T-helper 2 cell treated with Interferon-gamma antibody and Interleukin-4, amounts not matched to agents 5 μg/mL and 100 μg/mL, for 36 hours (primary cell): ENCODE results near the gene CEP152.

Experiments
- DNase-seq: peaks from one replicate; pipeline ENCODE4 v3.0.0; 2021; ENCODE audit warnings: low spot score
- H3K27ac Mint-ChIP-seq: one replicate; pipeline ENCODE4 v1.8.0; 2021; ENCODE audit warnings: mild to moderate bottlenecking, mixed read lengths
- H3K27me3 Mint-ChIP-seq: one replicate; pipeline ENCODE4 v1.8.0; 2021; ENCODE audit warnings: low read depth, mixed read lengths
- H3K36me3 Mint-ChIP-seq: one replicate; pipeline ENCODE4 v1.8.0; 2021; ENCODE audit warnings: low read depth, mixed read lengths
- H3K4me1 Mint-ChIP-seq: one replicate; pipeline ENCODE4 v1.8.0; 2021; ENCODE audit warnings: low read depth, mixed read lengths
- H3K4me3 Mint-ChIP-seq: one replicate; pipeline ENCODE4 v1.8.0; 2022; ENCODE audit warnings: mild to moderate bottlenecking, moderate library complexity, mixed read lengths
- H3K9me3 Mint-ChIP-seq: one replicate; pipeline ENCODE4 v1.8.0; 2021; ENCODE audit warnings: mixed read lengths

The CEP152 gene

GRCh38 chr15:48828906-48829305 lies 18.0 kb upstream of the CEP152 start:
- no peak overlapping the region for H3K27ac Mint-ChIP-seq
- peaks cover 15% of the 10 kb centered on the region for H3K9me3 Mint-ChIP-seq
- H3K4me1 Mint-ChIP-seq = peaks cover 3% of the 10 kb centered on the region
- H3K27me3 Mint-ChIP-seq = peaks cover 4% of the 10 kb centered on the region
- H3K4me3 Mint-ChIP-seq = no peak overlapping the region
- peaks cover 5% of the 10 kb centered on the region for H3K36me3 Mint-ChIP-seq
- no peak for DNase-seq

- H3K9me3 Mint-ChIP-seq = peaks cover 11% of the 10 kb centered on the region
- H3K4me1 Mint-ChIP-seq = peaks cover 3% of the 10 kb centered on the region
- H3K36me3 Mint-ChIP-seq = peaks cover 5% of the 10 kb centered on the region
- no peak overlapping the region for H3K4me3 Mint-ChIP-seq
- no peak overlapping the region for H3K27ac Mint-ChIP-seq
- DNase-seq = no peak
- peaks cover 4% of the 10 kb centered on the region for H3K27me3 Mint-ChIP-seq
Observed at GRCh38 chr15:48828471-48828870, 17.6 kb upstream of the CEP152 start.

- no peak overlapping the region for H3K27ac Mint-ChIP-seq
- H3K4me1 Mint-ChIP-seq = peaks cover 3% of the 10 kb centered on the region
Observed at GRCh38 chr15:48825075-48825474, 14.2 kb upstream of the CEP152 start.

GRCh38 chr15:48823706-48824105 lies 12.8 kb upstream of the CEP152 start:
- Mint-ChIP-seq H3K4me1 (peaks cover 3% of the 10 kb centered on the region), H3K4me3 (no peak overlapping the region), H3K27me3 (peaks cover 10% of the 10 kb centered on the region), H3K36me3 (no peaks in the 10 kb centered on the region), H3K9me3 (no peaks in the 10 kb centered on the region), H3K27ac (no peak overlapping the region)
- no peak for DNase-seq

More at GRCh38 chr15:48825075-48825474, 14.2 kb upstream of the CEP152 start:
- H3K9me3 Mint-ChIP-seq = no peaks in the 10 kb centered on the region
- DNase-seq = no peak
- H3K36me3 Mint-ChIP-seq = no peaks in the 10 kb centered on the region
- peaks cover 11% of the 10 kb centered on the region for H3K27me3 Mint-ChIP-seq
- no peak overlapping the region for H3K4me3 Mint-ChIP-seq

GRCh38 chr15:48823237-48823636 lies 12.4 kb upstream of the CEP152 start:
- no peak overlapping the region for H3K4me3 Mint-ChIP-seq
- H3K9me3 Mint-ChIP-seq = no peaks in the 10 kb centered on the region
- H3K27ac Mint-ChIP-seq = no peak overlapping the region
- H3K4me1 Mint-ChIP-seq = peaks cover 3% of the 10 kb centered on the region
- peaks cover 11% of the 10 kb centered on the region for H3K27me3 Mint-ChIP-seq
- no peak for DNase-seq
- H3K36me3 Mint-ChIP-seq = no peaks in the 10 kb centered on the region

- H3K4me3 Mint-ChIP-seq = no peak overlapping the region
- H3K27ac Mint-ChIP-seq = no peak overlapping the region
- no peak for DNase-seq
- peaks cover 17% of the 10 kb centered on the region for H3K4me1 Mint-ChIP-seq
- H3K9me3 Mint-ChIP-seq = no peaks in the 10 kb centered on the region
- peaks cover 6% of the 10 kb centered on the region for H3K36me3 Mint-ChIP-seq
- H3K27me3 Mint-ChIP-seq = peaks cover 29% of the 10 kb centered on the region
Observed at GRCh38 chr15:48814286-48814685, 3.4 kb upstream of the CEP152 start.

GRCh38 chr15:48811325-48811958 lies 573 bp upstream of the CEP152 start:
- peaks cover 26% of the 10 kb centered on the region for H3K4me1 Mint-ChIP-seq
- no peak for DNase-seq
- no peak overlapping the region for H3K27ac Mint-ChIP-seq
- H3K4me3 Mint-ChIP-seq = peak overlapping the region; percentile 97
- H3K27me3 Mint-ChIP-seq = peaks cover 23% of the 10 kb centered on the region
- H3K9me3 Mint-ChIP-seq = no peaks in the 10 kb centered on the region
- peaks cover 11% of the 10 kb centered on the region for H3K36me3 Mint-ChIP-seq

GRCh38 chr15:48806151-48806550 lies 4.7 kb downstream of the CEP152 start:
- peaks cover 41% of the 10 kb centered on the region for H3K36me3 Mint-ChIP-seq
- DNase-seq = no peak
- no peaks in the 10 kb centered on the region for H3K9me3 Mint-ChIP-seq
- peaks cover 44% of the 10 kb centered on the region for H3K4me1 Mint-ChIP-seq
- no peaks in the 10 kb centered on the region for H3K27me3 Mint-ChIP-seq
- no peak overlapping the region for H3K27ac Mint-ChIP-seq
- no peak overlapping the region for H3K4me3 Mint-ChIP-seq

GRCh38 chr15:48805591-48805990 lies 5.3 kb downstream of the CEP152 start:
- Mint-ChIP-seq H3K36me3 (peaks cover 40% of the 10 kb centered on the region), H3K27ac (no peak overlapping the region), H3K4me1 (peaks cover 45% of the 10 kb centered on the region), H3K27me3 (no peaks in the 10 kb centered on the region), H3K9me3 (no peaks in the 10 kb centered on the region), H3K4me3 (no peak overlapping the region)
- no peak for DNase-seq

- no peaks in the 10 kb centered on the region for H3K9me3 Mint-ChIP-seq
- H3K27me3 Mint-ChIP-seq = no peaks in the 10 kb centered on the region
- peaks cover 35% of the 10 kb centered on the region for H3K36me3 Mint-ChIP-seq
- peaks cover 42% of the 10 kb centered on the region for H3K4me1 Mint-ChIP-seq
- DNase-seq = no peak
- H3K4me3 Mint-ChIP-seq = no peak overlapping the region
- H3K27ac Mint-ChIP-seq = no peak overlapping the region
Observed at GRCh38 chr15:48803877-48804276, 7.0 kb downstream of the CEP152 start.

GRCh38 chr15:48802867-48803266 lies 8.0 kb downstream of the CEP152 start:
- peaks cover 46% of the 10 kb centered on the region for H3K4me1 Mint-ChIP-seq
- H3K36me3 Mint-ChIP-seq = peaks cover 35% of the 10 kb centered on the region
- H3K27ac Mint-ChIP-seq = no peak overlapping the region
- no peaks in the 10 kb centered on the region for H3K9me3 Mint-ChIP-seq
- H3K4me3 Mint-ChIP-seq = no peak overlapping the region
- no peak for DNase-seq
- no peaks in the 10 kb centered on the region for H3K27me3 Mint-ChIP-seq

GRCh38 chr15:48802257-48802656 lies 8.6 kb downstream of the CEP152 start:
- Mint-ChIP-seq H3K27me3 (no peaks in the 10 kb centered on the region), H3K4me1 (peaks cover 52% of the 10 kb centered on the region)

GRCh38 chr15:48800811-48801455 lies 9.9 kb downstream of the CEP152 start:
- no peak overlapping the region for H3K4me3 Mint-ChIP-seq
- H3K27ac Mint-ChIP-seq = no peak overlapping the region
- peaks cover 43% of the 10 kb centered on the region for H3K4me1 Mint-ChIP-seq
- no peak for DNase-seq
- H3K9me3 Mint-ChIP-seq = no peaks in the 10 kb centered on the region
- no peaks in the 10 kb centered on the region for H3K27me3 Mint-ChIP-seq
- peaks cover 44% of the 10 kb centered on the region for H3K36me3 Mint-ChIP-seq

More at GRCh38 chr15:48802257-48802656, 8.6 kb downstream of the CEP152 start:
- H3K4me3 Mint-ChIP-seq = no peak overlapping the region
- H3K9me3 Mint-ChIP-seq = no peaks in the 10 kb centered on the region
- no peak overlapping the region for H3K27ac Mint-ChIP-seq
- DNase-seq = no peak
- peaks cover 41% of the 10 kb centered on the region for H3K36me3 Mint-ChIP-seq

- Mint-ChIP-seq H3K27me3 (no peaks in the 10 kb centered on the region), H3K4me1 (peaks cover 46% of the 10 kb centered on the region), H3K27ac (no peak overlapping the region), H3K4me3 (no peak overlapping the region), H3K36me3 (peaks cover 43% of the 10 kb centered on the region), H3K9me3 (no peaks in the 10 kb centered on the region)
- no peak for DNase-seq
Observed at GRCh38 chr15:48800245-48800644, 10.6 kb downstream of the CEP152 start.

- Mint-ChIP-seq H3K36me3 (peaks cover 33% of the 10 kb centered on the region), H3K27me3 (no peaks in the 10 kb centered on the region), H3K4me3 (no peak overlapping the region), H3K9me3 (no peaks in the 10 kb centered on the region), H3K27ac (no peak overlapping the region), H3K4me1 (peaks cover 42% of the 10 kb centered on the region)
- no peak for DNase-seq
Observed at GRCh38 chr15:48798319-48798718, 12.6 kb downstream of the CEP152 start.
